Measurements from ENCODE around the gene TMEM135.

DNA sequence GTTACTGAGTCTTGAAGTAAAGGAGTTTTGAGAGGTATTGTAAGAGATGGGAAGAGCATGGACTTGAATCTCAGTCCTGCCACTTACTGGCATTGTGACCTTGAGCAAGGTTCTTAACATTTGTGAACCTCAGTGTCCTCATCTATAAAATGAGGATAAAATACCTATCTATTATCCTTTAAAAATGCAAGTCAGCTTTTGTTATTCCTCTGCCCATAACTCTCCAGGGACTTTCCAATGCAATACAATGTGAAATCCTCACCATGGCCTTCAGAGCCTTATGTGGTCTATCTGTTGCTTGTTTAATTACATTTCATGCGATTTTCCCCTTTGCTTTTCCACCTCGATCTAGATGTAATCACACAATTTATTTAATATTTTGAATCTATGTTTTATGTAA is 9.1 kb downstream of the TMEM135 start:
- TF ChIP-seq, protein P1, sequence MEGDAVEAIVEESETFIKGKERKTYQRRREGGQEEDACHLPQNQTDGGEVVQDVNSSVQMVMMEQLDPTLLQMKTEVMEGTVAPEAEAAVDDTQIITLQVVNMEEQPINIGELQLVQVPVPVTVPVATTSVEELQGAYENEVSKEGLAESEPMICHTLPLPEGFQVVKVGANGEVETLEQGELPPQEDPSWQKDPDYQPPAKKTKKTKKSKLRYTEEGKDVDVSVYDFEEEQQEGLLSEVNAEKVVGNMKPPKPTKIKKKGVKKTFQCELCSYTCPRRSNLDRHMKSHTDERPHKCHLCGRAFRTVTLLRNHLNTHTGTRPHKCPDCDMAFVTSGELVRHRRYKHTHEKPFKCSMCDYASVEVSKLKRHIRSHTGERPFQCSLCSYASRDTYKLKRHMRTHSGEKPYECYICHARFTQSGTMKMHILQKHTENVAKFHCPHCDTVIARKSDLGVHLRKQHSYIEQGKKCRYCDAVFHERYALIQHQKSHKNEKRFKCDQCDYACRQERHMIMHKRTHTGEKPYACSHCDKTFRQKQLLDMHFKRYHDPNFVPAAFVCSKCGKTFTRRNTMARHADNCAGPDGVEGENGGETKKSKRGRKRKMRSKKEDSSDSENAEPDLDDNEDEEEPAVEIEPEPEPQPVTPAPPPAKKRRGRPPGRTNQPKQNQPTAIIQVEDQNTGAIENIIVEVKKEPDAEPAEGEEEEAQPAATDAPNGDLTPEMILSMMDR (IDR thresholded peaks at IDR 0.05; ENCODE audit: insufficient read depth, low read length, poor library complexity, severe bottlenecking), result no peak
- TF ChIP-seq EZH2phosphoT487 (conservative IDR thresholded peaks at IDR 0.05; ENCODE audit: low read length), result no peak
